Measurements from ENCODE around the gene LPCAT3. TPM values are rescaled to one million over a fixed set of nuclear protein-coding genes. Genes with fewer than 3 reads are reported as not detected.

Gene LPCAT3
- total and polyA plus RNA-seq, 2 of the 13 experiments (the other 11 are each of a cell fraction or from before 2014, with no cell fraction given), result 44.5 to 64.3 TPM

GRCh38 chr12:6944381-6945186 is 73.7 kb downstream of the LPCAT3 start (continued):
- TF ChIP-seq ZNF773 (CRISPR knock-in tag; IDR thresholded peaks at IDR 0.05; ENCODE audit: borderline replicate concordance) (peak; percentile 62; the same call in 1 of the 2 replicates), ZNF121 (CRISPR knock-in tag; IDR thresholded peaks at IDR 0.05) (peak; percentile 33; the same call in 1 of the 2 replicates)

DNA sequence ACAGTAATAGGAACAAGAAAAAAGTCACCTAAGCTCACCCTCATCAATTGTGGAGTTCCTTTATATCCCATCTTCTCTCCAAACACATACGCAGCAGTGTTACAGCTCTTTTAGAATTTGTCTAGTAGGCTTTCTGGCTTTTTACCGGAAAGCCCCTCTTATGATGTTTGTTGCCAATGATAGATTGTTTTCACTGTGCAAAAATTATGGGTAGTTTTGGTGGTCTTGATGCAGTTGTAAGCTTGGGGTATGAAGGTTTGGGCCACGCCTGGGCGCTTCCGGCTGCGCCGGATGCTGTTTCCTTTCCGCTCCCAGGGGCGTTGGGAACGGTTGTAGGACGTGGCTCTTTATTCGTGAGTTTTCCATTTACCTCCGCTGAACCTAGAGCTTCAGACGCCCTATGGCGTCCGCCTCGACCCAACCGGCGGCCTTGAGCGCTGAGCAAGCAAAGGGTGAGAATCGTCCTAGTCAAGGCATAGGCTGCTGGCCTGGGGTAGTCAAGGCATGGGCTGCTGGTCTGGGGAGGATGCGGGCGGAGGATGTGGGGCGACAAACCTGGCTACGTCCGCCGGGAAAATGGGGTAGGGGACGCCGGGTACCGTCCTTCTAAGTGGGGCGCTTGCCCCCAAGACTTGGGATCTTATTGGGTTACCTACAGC is 74.4 kb downstream of the LPCAT3 start, which contains the start of the genes C12orf57 and RNU7-1:
Gene C12orf57 (plus strand): TSS at position 301 of the 659 bp plus-strand sequence. CDS start 100 bp downstream, at position 401.
Gene RNU7-1 (plus strand): TSS at position 95 of the 659 bp plus-strand sequence.
- Histone ChIP-seq H3K27ac (ENCODE audit: extremely low read length, insufficient read depth, low read length) (peak within 1 kb of the TSS; percentile 98), H3K4me2 (ENCODE audit: low read depth, low read length) (peak within 1 kb of the TSS; percentile 92), H3K9ac (ENCODE audit: insufficient read depth, low read depth, low read length) (peak within 1 kb of the TSS; percentile 82), H3K9me3 (ENCODE audit: low read length) (no peaks in the 10 kb centered on the region), H3K4me1 (ENCODE audit: insufficient read depth, low read length) (peaks cover 41% of the 10 kb centered on the region), H2AFZ (ENCODE audit: low read length) (no peak within 1 kb of the TSS), H3K4me3 (replicated peaks in 1 of 3; ENCODE audit: insufficient read depth in 1 of 3, low read depth in 2 of 3, low read length in 3 of 3) (peak within 1 kb of the TSS; percentile 54 to 79 (median 73)), H3K36me3 (replicated peaks in 1 of 2; ENCODE audit: control insufficient read depth in 1 of 2, insufficient read depth in 2 of 2, low read length in 2 of 2) (peaks cover 0 to 9% of the 10 kb centered on the region in 2 experiments; a peak in 2 of 5 replicates), H3K27me3 (ENCODE audit: control insufficient read depth in 1 of 2, insufficient read depth in 2 of 2, low read length in 2 of 2) (no peaks in the 10 kb centered on the region), H3K79me2 (ENCODE audit: insufficient read depth, low read length) (no peaks in the 10 kb centered on the region), H4K20me1 (ENCODE audit: insufficient read depth, low read length) (no peaks in the 10 kb centered on the region)
- ChIA-PET CTCF (ENCODE audit: low intra/inter-chr PET ratio, low total read pairs) (interaction anchor here (0.8 to 2.2 kb wide), 7 partner anchors 18 to 170 kb away, joined by 3 to 15 read pairs (median 3); partner anchors contain the start of genes C1RL and LPCAT3), POLR2A (interaction anchor here (0.6 to 5.2 kb wide), 54 partner anchors 9 to 410 kb away, joined by 3 to 180 read pairs (median 6); partner anchors contain the start of genes ATN1, C1R, C1RL and C1S)
- FAIRE-seq (no peak), ATAC-seq (peak; percentile 63), DNase-seq (ENCODE audit: low spot score) (peak; percentile 94)
- under 1% methylated on average over 17 of the region's 31 CpGs for WGBS (ENCODE audit: low lambda C conversion rate)
- in situ Hi-C loops (cut with HindIII; ENCODE audit: extremely low pct_ligation_motif_present, low pct_unique_long_range_greater_than_20kb), result loop anchor here (10.0 kb wide), 1 partner anchor 171 kb away; no protein-coding TSS in a partner anchor
- TSS peak; percentile 91 for BruUV-seq (replicated peaks)
- intact Hi-C loops (cut with micrococcal nuclease; ENCODE audit: unreplicated experiment), result loop anchor here (1.0 kb wide), 2 partner anchors 71 to 148 kb away; partner anchors contain the start of genes C1R and SPSB2
- TF ChIP-seq ZNF83 (CRISPR knock-in tag; IDR thresholded peaks at IDR 0.05; ENCODE audit: borderline replicate concordance), result no peak
- no peak for TF ChIP-seq ZNF652 (CRISPR knock-in tag; IDR thresholded peaks at IDR 0.05; ENCODE audit: borderline replicate concordance, low read depth)
- TF ChIP-seq EED (CRISPR knock-in tag; IDR thresholded peaks at IDR 0.05), result no peak; the same call in 1 of the 2 replicates
- peak; percentile 70; the same call in 1 of the 2 replicates for TF ChIP-seq KDM5B (CRISPR knock-in tag; IDR thresholded peaks at IDR 0.05; ENCODE audit: borderline replicate concordance)
- TF ChIP-seq GATAD1 (CRISPR knock-in tag; IDR thresholded peaks at IDR 0.05), result peak; percentile 69
- TF ChIP-seq DNMT3B (CRISPR knock-in tag; conservative IDR thresholded peaks at IDR 0.05), result no peak
- TF ChIP-seq ZNF784 (CRISPR knock-in tag; IDR thresholded peaks at IDR 0.05; ENCODE audit: borderline replicate concordance), result no peak; the same call in 1 of the 2 replicates
- TF ChIP-seq PHF5A (CRISPR knock-in tag; IDR thresholded peaks at IDR 0.05; ENCODE audit: low read depth, unreplicated experiment), result peak; percentile 93
- peak; percentile 74 for TF ChIP-seq NFKBIZ (CRISPR knock-in tag; IDR thresholded peaks at IDR 0.05)
- TF ChIP-seq, protein P1, sequence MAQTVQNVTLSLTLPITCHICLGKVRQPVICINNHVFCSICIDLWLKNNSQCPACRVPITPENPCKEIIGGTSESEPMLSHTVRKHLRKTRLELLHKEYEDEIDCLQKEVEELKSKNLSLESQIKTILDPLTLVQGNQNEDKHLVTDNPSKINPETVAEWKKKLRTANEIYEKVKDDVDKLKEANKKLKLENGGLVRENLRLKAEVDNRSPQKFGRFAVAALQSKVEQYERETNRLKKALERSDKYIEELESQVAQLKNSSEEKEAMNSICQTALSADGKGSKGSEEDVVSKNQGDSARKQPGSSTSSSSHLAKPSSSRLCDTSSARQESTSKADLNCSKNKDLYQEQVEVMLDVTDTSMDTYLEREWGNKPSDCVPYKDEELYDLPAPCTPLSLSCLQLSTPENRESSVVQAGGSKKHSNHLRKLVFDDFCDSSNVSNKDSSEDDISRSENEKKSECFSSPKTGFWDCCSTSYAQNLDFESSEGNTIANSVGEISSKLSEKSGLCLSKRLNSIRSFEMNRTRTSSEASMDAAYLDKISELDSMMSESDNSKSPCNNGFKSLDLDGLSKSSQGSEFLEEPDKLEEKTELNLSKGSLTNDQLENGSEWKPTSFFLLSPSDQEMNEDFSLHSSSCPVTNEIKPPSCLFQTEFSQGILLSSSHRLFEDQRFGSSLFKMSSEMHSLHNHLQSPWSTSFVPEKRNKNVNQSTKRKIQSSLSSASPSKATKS (CRISPR knock-in tag; IDR thresholded peaks at IDR 0.05), result no peak; the same call in 1 of the 2 replicates
- no peak for TF ChIP-seq DBP (CRISPR knock-in tag; IDR thresholded peaks at IDR 0.05; ENCODE audit: not compliant biosample characterization)
- peak; percentile 78 for TF ChIP-seq FOXA3 (CRISPR knock-in tag; IDR thresholded peaks at IDR 0.05)
- peak; percentile 87 for TF ChIP-seq RXRB (CRISPR knock-in tag; IDR thresholded peaks at IDR 0.05; ENCODE audit: borderline replicate concordance)
- TF ChIP-seq ZNF749 (CRISPR knock-in tag; IDR thresholded peaks at IDR 0.05; ENCODE audit: borderline replicate concordance), result peak; percentile 88; the same call in 1 of the 2 replicates
- peak; percentile 64; the same call in 1 of the 2 replicates for TF ChIP-seq ZNF232 (CRISPR knock-in tag; IDR thresholded peaks at IDR 0.05; ENCODE audit: borderline replicate concordance)

All from HepG2 (cell line).